Spleen (tissue), 11 donors: Measurements from ENCODE around the gene FAM228A. TPM values are rescaled to one million over a fixed set of nuclear protein-coding genes. Genes with fewer than 3 reads are reported as not detected.

ENCODE experiments used
- DNase-seq: peaks from one replicate; pipeline ENCODE4 v3.0.0-alpha.2; 2020
- H3K27ac ChIP-seq, 8 donors: fragments of 200-600 bp; sonication (generic) in 7 of 8; 1 replicate in 4 of 8; 2 replicates in 4 of 8; pipeline versions ENCODE4 v1.5.0 to v1.8.0; 2016 to 2021; ENCODE audit warnings: inconsistent platforms in 4 of 8, mild to moderate bottlenecking in 4 of 8, moderate library complexity in 1 of 8
- H3K27me3 ChIP-seq, 7 donors: fragments of 200-600 bp; sonication (generic) in 6 of 7; replicated peaks in 1 of 7; 1 replicate in 4 of 7; 2 replicates in 3 of 7; pipeline versions ENCODE4 v1.5.0 to v1.8.0; 2016 to 2021; ENCODE audit warnings: inconsistent platforms in 3 of 7, mild to moderate bottlenecking in 1 of 7
- H3K36me3 ChIP-seq, 6 donors: fragments of 200-600 bp; sonication (generic) in 5 of 6; 1 replicate in 4 of 6; 2 replicates in 2 of 6; pipeline versions ENCODE4 v1.5.0 to v1.8.0; 2016 to 2021; ENCODE audit warnings: inconsistent platforms in 2 of 6
- H3K4me1 ChIP-seq, 6 donors: fragments of 200-600 bp; sonication (generic) in 5 of 6; 1 replicate in 3 of 6; 2 replicates in 3 of 6; pipeline versions ENCODE4 v1.5.0 to v1.8.0; 2016 to 2021; ENCODE audit warnings: inconsistent platforms in 3 of 6
- H3K4me3 ChIP-seq, 8 donors: fragments of 200-600 bp; sonication (generic) in 7 of 8; 1 replicate in 4 of 8; 2 replicates in 4 of 8; pipeline versions ENCODE4 v1.5.0 to v1.8.0; 2016 to 2021; ENCODE audit warnings: inconsistent platforms in 4 of 8, mild to moderate bottlenecking in 4 of 8, moderate library complexity in 2 of 8
- H3K9me3 ChIP-seq, 8 donors: fragments of 200-600 bp; sonication (generic) in 7 of 8; 1 replicate in 4 of 8; 2 replicates in 4 of 8; pipeline versions ENCODE4 v1.5.0 to v1.8.0; 2016 to 2021; ENCODE audit warnings: inconsistent platforms in 4 of 8
- POLR2A ChIP-seq, 3 donors: fragments of 450-650 bp; IDR thresholded peaks; one replicate each; pipeline ENCODE4 v1.5.1; 2017; ENCODE audit warnings: antibody characterized with exemption in 3 of 3, mild to moderate bottlenecking in 1 of 3
- POLR2AphosphoS5 ChIP-seq, 3 donors: sonication (generic); formaldehyde crosslinking; IDR thresholded peaks; one replicate each; pipeline ENCODE4 v1.5.1; 2017; ENCODE audit warnings: antibody characterized with exemption in 3 of 3
- WGBS, 5 donors: extraction: QIAGEN DNeasy Blood & Tissue Kit in 3 of 5; methylation state at CpG; one replicate each; pipeline versions ENCODE4 v1.1.5 to v1.1.7; 2013 to 2018; 5-methylcytosine and 5-hydroxymethylcytosine counted together
- intact Hi-C: fragments of 100-400 bp; cut with DNase I; formaldehyde crosslinking; loops from one replicate; pipeline ENCODE4 v1.15.0; 2023; ENCODE audit warnings: low total_unique reads
- polyA plus RNA-seq, 3 donors: library from polyadenylated mRNA; stranded (reverse); fragments of 200-250 nt; gene quantifications; one replicate each; pipeline ENCODE4 v1.2.1, GENCODE V29; 2013
- total RNA-seq, 7 donors: library from RNA; depleted of rRNA in 3 of 7; stranded (reverse); fragments of >200 nt in 3 of 7; fragmentation: NEBNext Ultra II Directional in 4 of 7; extraction: Animal tissue kit (Norgen Biotek cat#: 25700) in 4 of 7; gene quantifications; one replicate each; pipeline versions ENCODE4 v1.1.0 to v1.2.1, GENCODE V29; 2016 to 2021
- TF ChIP-seq, protein P1 (sequence below), 11 experiments: fragments of 200-600 bp in 7 of 11; fragments of 450-650 bp in 4 of 11; sonication (generic) in 4 of 11; IDR thresholded peaks in 8 of 11; conservative IDR thresholded peaks in 3 of 11; 1 replicate in 7 of 11; 2 replicates in 4 of 11; pipeline versions ENCODE4 v1.4.0 to v1.8.0; 2016 to 2021; ENCODE audit warnings: antibody characterized with exemption in 11 of 11, inconsistent platforms in 4 of 11, mild to moderate bottlenecking in 1 of 11
- donor health status: healthy with polysubstance abuse.
- donor health status: DM: no; HTN: no; CAD: no; lungs with moderate emphysema.
- donor health status: DM: no; HTN: no; CAD: no.
- donor health status: Bipolar disorder and iron deficiency.
- donor health status: healthy.
- donor health status: DM: no; HTN: no; CAD: no.
- donor health status: DM: yes; HTN: yes; CAD: no.

Gene FAM228A
- total and polyA plus RNA-seq, 10 donors: 0.21 to 1.9 (median 0.77) TPM

DNA sequence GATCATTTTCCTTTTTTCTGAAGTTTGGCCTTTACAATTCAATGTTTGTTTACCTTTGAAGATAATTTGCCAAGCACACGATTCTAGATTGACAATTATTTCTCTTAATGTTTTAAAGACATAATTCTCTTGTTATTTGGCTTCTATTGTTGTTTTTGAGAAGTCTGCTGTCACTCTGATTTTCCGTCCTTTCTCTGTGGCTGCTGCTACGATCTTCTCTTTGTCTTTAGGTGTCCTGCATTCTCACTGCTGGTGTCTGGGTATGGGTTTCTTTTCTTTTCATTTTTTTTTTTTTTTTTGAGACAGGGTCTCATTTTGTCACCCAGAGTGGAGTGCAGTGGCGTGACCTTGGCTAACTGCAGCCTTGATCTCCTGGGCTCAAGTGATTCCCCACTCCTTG lies 15.1 kb upstream of the FAM228A start:
- intact Hi-C loops: no loop called here
- peaks cover 0 to 9% (median 4%) of the 10 kb centered on the region in 6 donors for H3K4me1 ChIP-seq
- no peaks in the 10 kb centered on the region for H3K27me3 ChIP-seq
- H3K36me3 ChIP-seq: peaks cover 0 to 25% (median 0%) of the 10 kb centered on the region in 6 donors
- no peak overlapping the region for H3K4me3 ChIP-seq
- TF ChIP-seq, protein P1, sequence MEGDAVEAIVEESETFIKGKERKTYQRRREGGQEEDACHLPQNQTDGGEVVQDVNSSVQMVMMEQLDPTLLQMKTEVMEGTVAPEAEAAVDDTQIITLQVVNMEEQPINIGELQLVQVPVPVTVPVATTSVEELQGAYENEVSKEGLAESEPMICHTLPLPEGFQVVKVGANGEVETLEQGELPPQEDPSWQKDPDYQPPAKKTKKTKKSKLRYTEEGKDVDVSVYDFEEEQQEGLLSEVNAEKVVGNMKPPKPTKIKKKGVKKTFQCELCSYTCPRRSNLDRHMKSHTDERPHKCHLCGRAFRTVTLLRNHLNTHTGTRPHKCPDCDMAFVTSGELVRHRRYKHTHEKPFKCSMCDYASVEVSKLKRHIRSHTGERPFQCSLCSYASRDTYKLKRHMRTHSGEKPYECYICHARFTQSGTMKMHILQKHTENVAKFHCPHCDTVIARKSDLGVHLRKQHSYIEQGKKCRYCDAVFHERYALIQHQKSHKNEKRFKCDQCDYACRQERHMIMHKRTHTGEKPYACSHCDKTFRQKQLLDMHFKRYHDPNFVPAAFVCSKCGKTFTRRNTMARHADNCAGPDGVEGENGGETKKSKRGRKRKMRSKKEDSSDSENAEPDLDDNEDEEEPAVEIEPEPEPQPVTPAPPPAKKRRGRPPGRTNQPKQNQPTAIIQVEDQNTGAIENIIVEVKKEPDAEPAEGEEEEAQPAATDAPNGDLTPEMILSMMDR (IDR thresholded peaks at IDR 0.05 in 8 of 11, conservative IDR thresholded peaks at IDR 0.05 in 3 of 11): no peak
- TF ChIP-seq POLR2A (IDR thresholded peaks at IDR 0.05) (no peak), POLR2AphosphoS5 (IDR thresholded peaks at IDR 0.05) (no peak)
- H3K9me3 ChIP-seq: peaks cover 0 to 9% (median 6%) of the 10 kb centered on the region in 8 donors
- DNase-seq: no peak
- 92 to 97% (median 95%) methylated on average over 4 of the region's 4 CpGs for WGBS, 5 donors
- no peak overlapping the region for H3K27ac ChIP-seq

DNA sequence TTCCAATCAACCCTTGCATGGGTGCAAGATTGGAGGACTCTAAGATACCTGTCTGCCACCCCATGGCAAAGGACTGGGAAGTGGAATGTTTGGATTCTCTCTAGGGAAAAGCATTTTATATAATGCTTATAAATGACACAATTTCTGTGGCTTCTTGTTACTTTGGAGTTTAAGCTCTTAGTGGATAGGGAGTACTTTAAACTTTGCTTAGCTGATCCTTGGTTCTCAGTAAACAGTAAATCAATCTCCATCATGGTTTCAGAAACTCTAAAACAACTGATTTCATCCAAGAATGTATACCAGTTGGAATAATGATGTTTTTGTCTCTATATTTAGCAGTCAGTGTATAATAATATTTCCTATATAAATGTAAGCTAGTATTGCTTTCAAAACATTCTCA lies 14.1 kb upstream of the FAM228A start:
- Histone ChIP-seq H3K27ac (no peak overlapping the region), H3K4me1 (peaks cover 0 to 14% (median 6%) of the 10 kb centered on the region in 6 donors), H3K9me3 (peaks cover 0 to 9% (median 6%) of the 10 kb centered on the region in 8 donors), H3K27me3 (no peaks in the 10 kb centered on the region), H3K36me3 (peaks cover 0 to 25% (median 0%) of the 10 kb centered on the region in 6 donors), H3K4me3 (no peak overlapping the region)
- no peak for TF ChIP-seq POLR2AphosphoS5 (IDR thresholded peaks at IDR 0.05)
- TF ChIP-seq, protein P1 (IDR thresholded peaks at IDR 0.05 in 8 of 11, conservative IDR thresholded peaks at IDR 0.05 in 3 of 11): no peak
- DNase-seq: no peak
- intact Hi-C loops: no loop called here

DNA sequence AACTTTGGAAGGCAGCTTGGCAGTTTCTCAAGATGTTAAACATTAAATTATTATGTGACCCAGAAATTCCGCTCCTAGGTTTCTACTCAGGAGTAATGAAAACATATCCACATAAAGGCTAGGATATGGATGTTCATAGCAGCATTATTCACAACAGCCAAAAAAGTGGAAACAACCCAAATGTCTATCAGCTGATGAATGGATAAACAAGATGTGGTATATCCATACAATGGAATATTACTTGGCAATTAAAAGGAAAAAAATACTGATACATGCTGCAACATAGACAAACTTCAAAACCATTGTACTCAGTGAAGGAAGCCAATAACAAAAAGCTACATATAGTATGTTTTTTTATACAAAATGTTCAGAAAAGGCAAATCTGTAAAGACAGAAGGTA lies 12.4 kb upstream of the FAM228A start:
- Histone ChIP-seq H3K9me3 (peaks cover 0 to 9% (median 6%) of the 10 kb centered on the region in 8 donors), H3K4me1 (peaks cover 0 to 14% (median 6%) of the 10 kb centered on the region in 6 donors), H3K4me3 (no peak overlapping the region), H3K27me3 (no peaks in the 10 kb centered on the region), H3K27ac (no peak overlapping the region), H3K36me3 (peaks cover 0 to 25% (median 0%) of the 10 kb centered on the region in 6 donors)
- WGBS, 5 donors: 97 to 100% (median 100%) methylated on average over 1 of the region's 1 CpG
- intact Hi-C loops: no loop called here
- TF ChIP-seq POLR2A (IDR thresholded peaks at IDR 0.05) (no peak), POLR2AphosphoS5 (IDR thresholded peaks at IDR 0.05) (no peak)
- TF ChIP-seq, protein P1 (IDR thresholded peaks at IDR 0.05 in 8 of 11, conservative IDR thresholded peaks at IDR 0.05 in 3 of 11): no peak
- no peak for DNase-seq

DNA sequence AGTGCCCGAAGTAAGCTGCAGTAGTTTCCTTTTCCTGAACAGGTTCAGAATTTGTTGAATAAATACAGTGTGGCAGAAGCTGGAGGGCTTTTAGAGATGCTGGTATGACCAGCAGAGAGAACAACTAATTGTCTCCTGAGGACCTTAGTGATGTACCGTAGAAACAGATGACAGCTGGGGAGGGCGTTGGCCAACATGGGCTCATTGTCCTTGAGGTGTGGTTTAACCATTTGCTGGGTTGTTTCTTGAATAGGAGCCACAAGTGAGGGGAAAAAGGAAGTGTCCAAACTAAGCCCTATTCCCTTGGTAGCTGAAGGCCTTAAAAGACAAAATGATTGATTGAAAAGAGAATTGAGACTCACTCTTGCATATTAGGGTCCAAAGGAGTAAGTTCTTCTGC lies 11.7 kb upstream of the FAM228A start:
- intact Hi-C loops: no loop called here
- no peak for DNase-seq
- Histone ChIP-seq H3K36me3 (peaks cover 0 to 20% (median 0%) of the 10 kb centered on the region in 6 donors), H3K27ac (no peak overlapping the region), H3K9me3 (peaks cover 0 to 9% (median 6%) of the 10 kb centered on the region in 8 donors), H3K4me1 (peaks cover 0 to 14% (median 6%) of the 10 kb centered on the region in 6 donors), H3K4me3 (no peak overlapping the region), H3K27me3 (no peaks in the 10 kb centered on the region)
- no peak for TF ChIP-seq POLR2A (IDR thresholded peaks at IDR 0.05)
- TF ChIP-seq POLR2AphosphoS5 (IDR thresholded peaks at IDR 0.05): no peak
- TF ChIP-seq, protein P1 (IDR thresholded peaks at IDR 0.05 in 8 of 11, conservative IDR thresholded peaks at IDR 0.05 in 3 of 11): no peak
- 44 to 63% (median 58%) methylated on average over 2 to 3 of the region's 3 CpGs for WGBS, 5 donors
